ENCODE data around the gene ALX4.

ALX4 gene

GRCh38 chr11:44324222-44324621 is 14.3 kb upstream of the ALX4 start:
- no peak overlapping the region for H3K4me3 ChIP-seq (ENCODE audit: low read depth, low read length)
- no peak for TF ChIP-seq CTCF (IDR thresholded peaks at IDR 0.05; ENCODE audit: borderline replicate concordance, insufficient read depth, low read depth, low read length)

GRCh38 chr11:44322243-44322642 is 12.3 kb upstream of the ALX4 start:
- no peak overlapping the region for H3K4me3 ChIP-seq (ENCODE audit: low read depth, low read length)
- no peak for TF ChIP-seq CTCF (IDR thresholded peaks at IDR 0.05; ENCODE audit: borderline replicate concordance, insufficient read depth, low read depth, low read length)

GRCh38 chr11:44321059-44321458 is 11.1 kb upstream of the ALX4 start:
- TF ChIP-seq CTCF (IDR thresholded peaks at IDR 0.05; ENCODE audit: borderline replicate concordance, insufficient read depth, low read depth, low read length): no peak
- H3K4me3 ChIP-seq (ENCODE audit: low read depth, low read length): no peak overlapping the region

- TF ChIP-seq CTCF (IDR thresholded peaks at IDR 0.05; ENCODE audit: borderline replicate concordance, insufficient read depth, low read depth, low read length): no peak
- no peak overlapping the region for H3K4me3 ChIP-seq (ENCODE audit: low read depth, low read length)
Measured at GRCh38 chr11:44320289-44320973, 10.5 kb upstream of the ALX4 start.

- no peak overlapping the region for H3K4me3 ChIP-seq (ENCODE audit: low read depth, low read length)
- no peak for TF ChIP-seq CTCF (IDR thresholded peaks at IDR 0.05; ENCODE audit: borderline replicate concordance, insufficient read depth, low read depth, low read length)
Measured at GRCh38 chr11:44319552-44320288, 9.8 kb upstream of the ALX4 start.

GRCh38 chr11:44319170-44319551 is 9.2 kb upstream of the ALX4 start:
- no peak for TF ChIP-seq CTCF (IDR thresholded peaks at IDR 0.05; ENCODE audit: borderline replicate concordance, insufficient read depth, low read depth, low read length)
- H3K4me3 ChIP-seq (ENCODE audit: low read depth, low read length): no peak overlapping the region

GRCh38 chr11:44318369-44318768 is 8.4 kb upstream of the ALX4 start:
- no peak for TF ChIP-seq CTCF (IDR thresholded peaks at IDR 0.05; ENCODE audit: borderline replicate concordance, insufficient read depth, low read depth, low read length)
- H3K4me3 ChIP-seq (ENCODE audit: low read depth, low read length): no peak overlapping the region
